ENCODE measurements around the gene MAG. TPM values are rescaled to one million over a fixed set of nuclear protein-coding genes. Genes with fewer than 3 reads are reported as not detected.

The MAG gene
- total RNA-seq, 1 donor from 2014 or later = not detected

GRCh38 chr19:35302446-35302845 is 10.5 kb downstream of the MAG start:
- H3F3A ChIP-seq (ENCODE audit: low read depth) = peaks cover 13% of the 10 kb centered on the region
- Mint-ChIP-seq H3K27ac (no peak overlapping the region), H3K9me3 (no peaks in the 10 kb centered on the region), H3K4me1 (peaks cover 6% of the 10 kb centered on the region), H3K36me3 (no peaks in the 10 kb centered on the region), H3K4me3 (no peak overlapping the region), H3K27me3 (ENCODE audit: insufficient read depth, low read depth) (peaks cover 8% of the 10 kb centered on the region)
- DNase-seq (ENCODE audit: low spot score) = no peak
- H3K9ac ChIP-seq = no peak overlapping the region
- H4K20me1 ChIP-seq (ENCODE audit: low read depth) = no peaks in the 10 kb centered on the region
- no peaks in the 10 kb centered on the region for H3K36me3 ChIP-seq
- H3K27me3 ChIP-seq = no peaks in the 10 kb centered on the region
- H2AFZ ChIP-seq (replicated peaks) = no peak overlapping the region
- H3K27ac ChIP-seq = no peak overlapping the region
- H3K4me2 ChIP-seq = no peak overlapping the region
- TF ChIP-seq EZH2 (IDR thresholded peaks at IDR 0.05) (no peak), CTCF (IDR thresholded peaks at IDR 0.05) (no peak), EZH2phosphoT487 (IDR thresholded peaks at IDR 0.05) (no peak)
- H3K9me3 ChIP-seq (ENCODE audit: low read depth) = no peaks in the 10 kb centered on the region
- H3K4me3 ChIP-seq = no peak overlapping the region
- no peaks in the 10 kb centered on the region for H3K79me2 ChIP-seq (ENCODE audit: low read depth)
- no peaks in the 10 kb centered on the region for H3K4me1 ChIP-seq

DNA sequence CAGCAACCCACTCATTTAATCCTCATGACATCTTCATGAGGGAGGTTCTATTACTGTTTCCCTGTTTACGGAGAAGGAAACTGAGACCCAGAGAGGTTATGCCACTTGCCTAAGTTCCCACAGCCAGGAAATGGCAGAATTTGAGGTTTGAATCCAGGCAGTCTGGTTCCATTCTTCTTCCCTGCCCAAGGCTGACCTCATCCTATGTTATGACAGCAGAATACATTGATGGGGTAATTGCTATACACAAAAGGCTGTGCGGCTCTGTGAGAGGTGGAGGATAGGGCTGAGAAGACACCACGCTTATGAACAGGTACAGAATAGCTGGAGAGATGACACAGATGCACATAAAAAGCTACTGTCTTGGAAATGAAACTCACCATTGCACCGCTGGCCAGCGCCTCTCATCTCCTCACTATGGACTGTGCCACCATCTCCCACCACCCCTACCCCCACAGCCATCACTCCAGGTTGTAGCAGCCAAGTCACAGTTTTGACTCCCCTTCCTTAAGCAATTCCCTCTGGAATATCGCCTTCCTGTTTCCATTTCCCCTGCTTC is 11.5 kb downstream of the MAG start:
- H3K27me3 ChIP-seq = no peaks in the 10 kb centered on the region
- no peaks in the 10 kb centered on the region for H3K9me3 ChIP-seq (ENCODE audit: low read depth)
- peaks cover 3% of the 10 kb centered on the region for H3F3A ChIP-seq (ENCODE audit: low read depth)
- no peak overlapping the region for H3K4me3 ChIP-seq
- DNase-seq (ENCODE audit: low spot score) = no peak
- no peaks in the 10 kb centered on the region for H3K36me3 ChIP-seq
- H2AFZ ChIP-seq (replicated peaks) = no peak overlapping the region
- no peaks in the 10 kb centered on the region for H3K79me2 ChIP-seq (ENCODE audit: low read depth)
- TF ChIP-seq CTCF (IDR thresholded peaks at IDR 0.05) (no peak), EZH2phosphoT487 (IDR thresholded peaks at IDR 0.05) (no peak), EZH2 (IDR thresholded peaks at IDR 0.05) (no peak)
- no peaks in the 10 kb centered on the region for H3K36me3 Mint-ChIP-seq
- H3K4me3 Mint-ChIP-seq = no peak overlapping the region
- H3K27me3 Mint-ChIP-seq (ENCODE audit: insufficient read depth, low read depth) = peaks cover 13% of the 10 kb centered on the region
- H4K20me1 ChIP-seq (ENCODE audit: low read depth) = no peaks in the 10 kb centered on the region
- no peaks in the 10 kb centered on the region for H3K9me3 Mint-ChIP-seq
- H3K27ac Mint-ChIP-seq = no peak overlapping the region
- no peak overlapping the region for H3K4me2 ChIP-seq
- no peaks in the 10 kb centered on the region for H3K4me1 ChIP-seq
- no peak overlapping the region for H3K9ac ChIP-seq
- H3K27ac ChIP-seq = no peak overlapping the region
- H3K4me1 Mint-ChIP-seq = peaks cover 6% of the 10 kb centered on the region

- no peak overlapping the region for H3K4me3 Mint-ChIP-seq
- no peaks in the 10 kb centered on the region for H4K20me1 ChIP-seq (ENCODE audit: low read depth)
- H3K9ac ChIP-seq = no peak overlapping the region
- no peaks in the 10 kb centered on the region for H3K36me3 Mint-ChIP-seq
- no peaks in the 10 kb centered on the region for H3K36me3 ChIP-seq
- H3K27ac ChIP-seq = no peak overlapping the region
- H3K9me3 Mint-ChIP-seq = no peaks in the 10 kb centered on the region
- peaks cover 10% of the 10 kb centered on the region for H3K4me1 Mint-ChIP-seq
- peak overlapping the region; percentile 25 for H3K27ac Mint-ChIP-seq
- no peak overlapping the region for H2AFZ ChIP-seq (replicated peaks)
- no peaks in the 10 kb centered on the region for H3K4me1 ChIP-seq
- no peak for DNase-seq (ENCODE audit: low spot score)
- H3K27me3 Mint-ChIP-seq (ENCODE audit: insufficient read depth, low read depth) = peaks cover 17% of the 10 kb centered on the region
- H3K79me2 ChIP-seq (ENCODE audit: low read depth) = no peaks in the 10 kb centered on the region
- no peak overlapping the region for H3K4me3 ChIP-seq
- H3F3A ChIP-seq (ENCODE audit: low read depth) = no peaks in the 10 kb centered on the region
- H3K27me3 ChIP-seq = no peaks in the 10 kb centered on the region
- no peaks in the 10 kb centered on the region for H3K9me3 ChIP-seq (ENCODE audit: low read depth)
- no peak for TF ChIP-seq EZH2 (IDR thresholded peaks at IDR 0.05)
- TF ChIP-seq CTCF (IDR thresholded peaks at IDR 0.05) = no peak
- TF ChIP-seq EZH2phosphoT487 (IDR thresholded peaks at IDR 0.05) = no peak
- no peak overlapping the region for H3K4me2 ChIP-seq
Observed at GRCh38 chr19:35304036-35304435, 12.1 kb downstream of the MAG start.
